T-helper 17 cell (primary cell): ENCODE data around the gene PKD2L2. TPM values are rescaled to one million over a fixed set of nuclear protein-coding genes. Genes with fewer than 3 reads are reported as not detected.

Source experiments
- ATAC-seq: fragments of 150-1000 bp; cut with Tn5 transposase; 2 replicates; pipeline ENCODE4 v1.10.0; 2021; ENCODE audit warnings: mild to moderate bottlenecking, moderate library complexity
- DNase-seq, 3 donors: peaks; one replicate each; pipeline versions ENCODE4 v3.0.0 to v3.0.0-alpha.2; 2020 to 2021
- H3K9me3 ChIP-seq: one replicate; pipeline ENCODE4 v1.7.0; 2013; ENCODE audit warnings: low read length, mild to moderate bottlenecking; ENCODE audit not compliant: control insufficient read depth, poor library complexity, severe bottlenecking
- H3K27ac Mint-ChIP-seq: one replicate; pipeline ENCODE4 v1.8.0; 2022; ENCODE audit warnings: mild to moderate bottlenecking, moderate library complexity, mixed read lengths
- H3K27me3 Mint-ChIP-seq: one replicate; pipeline ENCODE4 v1.8.0; 2022; ENCODE audit warnings: mixed read lengths
- H3K36me3 Mint-ChIP-seq: one replicate; pipeline ENCODE4 v1.8.0; 2022; ENCODE audit warnings: low read depth, mixed read lengths
- H3K4me1 Mint-ChIP-seq: one replicate; pipeline ENCODE4 v1.8.0; 2022; ENCODE audit warnings: mild to moderate bottlenecking, mixed read lengths
- H3K4me3 Mint-ChIP-seq: one replicate; pipeline ENCODE4 v1.8.0; 2022; ENCODE audit warnings: mild to moderate bottlenecking, moderate library complexity, mixed read lengths
- total RNA-seq, 4 donors: library from RNA in 2 of 4; stranded (reverse) in 2 of 4; gene quantifications; one replicate each; pipeline ENCODE4 v1.2.3 and lab custom pipeline; 2022 to 2026

Gene PKD2L2
- total RNA-seq, 2 donors from 2014 or later, result not detected

GRCh38 chr5:137899493-137899892 lies 10.2 kb downstream of the PKD2L2 start:
- Mint-ChIP-seq H3K27ac (no peak overlapping the region), H3K4me1 (no peaks in the 10 kb centered on the region), H3K27me3 (peaks cover 11% of the 10 kb centered on the region), H3K36me3 (no peaks in the 10 kb centered on the region), H3K4me3 (no peak overlapping the region)
- no peak for DNase-seq
- no peaks in the 10 kb centered on the region for H3K9me3 ChIP-seq
- ATAC-seq, result no peak

GRCh38 chr5:137901011-137901817 lies 12.0 kb downstream of the PKD2L2 start:
- ATAC-seq, result no peak
- Mint-ChIP-seq H3K4me1 (no peaks in the 10 kb centered on the region), H3K27me3 (peaks cover 12% of the 10 kb centered on the region), H3K4me3 (no peak overlapping the region), H3K27ac (no peak overlapping the region), H3K36me3 (no peaks in the 10 kb centered on the region)
- H3K9me3 ChIP-seq, result no peaks in the 10 kb centered on the region
- no peak for DNase-seq

DNA sequence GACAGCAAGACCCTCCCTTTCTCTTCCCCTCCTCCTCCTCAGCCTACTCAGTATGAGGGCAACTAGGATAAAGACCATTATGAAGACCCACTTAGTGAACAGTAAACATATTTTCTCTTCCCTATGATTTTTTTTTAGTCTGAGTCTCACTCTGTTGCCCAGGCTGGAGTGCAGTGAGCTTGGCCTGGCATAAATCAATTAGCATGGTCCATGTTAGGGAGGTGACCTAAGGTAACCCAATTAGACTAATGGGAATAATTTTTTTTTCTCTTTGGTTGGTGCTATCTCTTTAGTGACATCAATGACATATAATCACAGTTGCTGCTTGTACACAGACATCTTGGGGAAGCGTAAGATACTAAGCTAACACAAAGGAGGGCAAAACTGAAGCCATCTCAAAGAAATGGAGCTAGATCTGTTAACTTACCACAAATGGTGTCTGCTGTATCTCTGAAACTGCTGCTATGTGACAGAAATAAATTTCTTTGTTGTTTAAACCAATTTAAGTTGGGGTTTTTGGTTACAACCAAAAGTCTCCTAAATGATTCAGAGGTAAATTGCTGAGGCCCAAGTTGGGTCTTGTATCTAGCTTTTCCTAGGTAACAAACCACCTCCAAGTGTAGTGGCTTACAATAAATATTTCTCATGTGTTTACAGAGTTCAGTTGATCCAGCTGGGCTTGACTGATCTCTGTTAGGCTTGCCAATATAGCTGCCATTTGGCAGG lies 13.3 kb downstream of the PKD2L2 start:
- DNase-seq (no peak), ATAC-seq (no peak)
- H3K36me3 Mint-ChIP-seq, result no peaks in the 10 kb centered on the region
- H3K9me3 ChIP-seq, result no peaks in the 10 kb centered on the region
- no peak overlapping the region for H3K4me3 Mint-ChIP-seq
- no peaks in the 10 kb centered on the region for H3K4me1 Mint-ChIP-seq
- peaks cover 12% of the 10 kb centered on the region for H3K27me3 Mint-ChIP-seq
- no peak overlapping the region for H3K27ac Mint-ChIP-seq

DNA sequence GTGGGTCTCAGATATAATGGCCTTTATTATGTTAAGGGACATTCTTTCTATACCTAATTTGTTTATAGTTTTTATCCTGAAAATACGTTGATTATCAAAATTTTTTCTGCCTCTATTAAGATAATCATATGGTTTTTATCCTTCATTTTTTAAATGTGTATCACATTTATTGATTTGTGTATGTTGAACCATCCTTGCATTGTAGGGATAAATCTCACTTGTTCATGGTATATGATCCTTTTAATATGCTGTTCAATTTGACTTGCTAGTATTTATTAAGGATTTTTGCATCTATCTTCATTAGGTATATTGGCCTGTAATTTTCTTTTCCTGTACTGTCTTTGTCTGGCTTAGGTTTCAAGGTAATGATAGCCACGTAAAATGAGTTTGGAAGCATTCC lies 25.5 kb downstream of the PKD2L2 start:
- H3K9me3 ChIP-seq, result peaks cover 8% of the 10 kb centered on the region
- DNase-seq (no peak), ATAC-seq (no peak)
- no peak overlapping the region for H3K4me3 Mint-ChIP-seq
- peaks cover 3% of the 10 kb centered on the region for H3K36me3 Mint-ChIP-seq
- no peaks in the 10 kb centered on the region for H3K4me1 Mint-ChIP-seq
- H3K27me3 Mint-ChIP-seq, result no peaks in the 10 kb centered on the region
- H3K27ac Mint-ChIP-seq, result no peak overlapping the region

DNA sequence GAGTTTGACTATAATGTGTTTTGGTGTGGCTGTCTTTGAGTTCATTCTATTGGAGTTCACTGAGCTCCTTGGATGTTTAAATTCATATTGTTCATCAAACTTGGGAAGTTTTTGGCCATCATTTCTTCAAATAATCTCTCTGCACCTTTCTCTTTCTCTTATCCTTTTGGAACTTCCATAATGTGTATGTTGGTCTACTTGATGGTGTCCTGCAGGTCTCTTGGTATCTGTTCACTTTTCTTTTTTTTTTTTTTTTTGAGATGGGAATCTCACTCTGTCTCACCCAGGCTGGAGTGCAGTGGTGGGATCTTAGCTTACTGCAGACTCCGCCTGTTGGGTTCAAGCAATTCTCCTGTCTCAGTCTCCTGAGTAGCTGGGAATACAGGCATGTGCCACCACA lies 27.7 kb downstream of the PKD2L2 start:
- H3K4me3 Mint-ChIP-seq, result no peak overlapping the region
- peaks cover 8% of the 10 kb centered on the region for H3K9me3 ChIP-seq
- H3K4me1 Mint-ChIP-seq, result no peaks in the 10 kb centered on the region
- no peak for ATAC-seq
- H3K36me3 Mint-ChIP-seq, result peaks cover 2% of the 10 kb centered on the region
- no peak for DNase-seq
- no peak overlapping the region for H3K27ac Mint-ChIP-seq
- no peaks in the 10 kb centered on the region for H3K27me3 Mint-ChIP-seq

DNA sequence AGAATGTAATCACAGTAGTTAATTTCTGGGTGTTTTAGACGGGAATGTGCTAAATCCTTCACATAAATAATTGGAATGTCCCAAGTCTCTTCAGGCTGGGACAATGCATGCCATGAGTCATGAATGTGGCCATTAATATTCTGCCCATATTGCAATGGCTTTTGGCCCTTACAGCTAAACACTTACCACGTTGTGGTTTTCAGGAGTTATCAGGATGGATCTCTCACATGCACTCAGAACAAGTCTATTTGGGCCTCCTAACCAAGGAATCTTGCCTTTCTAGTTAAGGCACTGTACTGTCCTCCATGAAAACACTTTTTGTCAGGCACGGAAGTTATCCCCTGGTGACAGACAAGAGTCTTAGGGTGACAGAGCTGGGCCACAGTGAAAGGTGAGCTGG lies 32.7 kb downstream of the PKD2L2 start:
- no peak for DNase-seq
- Mint-ChIP-seq H3K27me3 (no peaks in the 10 kb centered on the region), H3K4me1 (peaks cover 4% of the 10 kb centered on the region), H3K27ac (no peak overlapping the region), H3K4me3 (no peak overlapping the region), H3K36me3 (peaks cover 2% of the 10 kb centered on the region)
- ATAC-seq, result no peak
- peaks cover 2% of the 10 kb centered on the region for H3K9me3 ChIP-seq

- Mint-ChIP-seq H3K4me1 (peaks cover 4% of the 10 kb centered on the region), H3K27me3 (no peaks in the 10 kb centered on the region), H3K27ac (no peak overlapping the region), H3K4me3 (no peak overlapping the region), H3K36me3 (peaks cover 2% of the 10 kb centered on the region)
- no peak for ATAC-seq
- DNase-seq, result no peak
- H3K9me3 ChIP-seq, result no peaks in the 10 kb centered on the region
Measured at GRCh38 chr5:137923856-137924255, 34.6 kb downstream of the PKD2L2 start.

DNA sequence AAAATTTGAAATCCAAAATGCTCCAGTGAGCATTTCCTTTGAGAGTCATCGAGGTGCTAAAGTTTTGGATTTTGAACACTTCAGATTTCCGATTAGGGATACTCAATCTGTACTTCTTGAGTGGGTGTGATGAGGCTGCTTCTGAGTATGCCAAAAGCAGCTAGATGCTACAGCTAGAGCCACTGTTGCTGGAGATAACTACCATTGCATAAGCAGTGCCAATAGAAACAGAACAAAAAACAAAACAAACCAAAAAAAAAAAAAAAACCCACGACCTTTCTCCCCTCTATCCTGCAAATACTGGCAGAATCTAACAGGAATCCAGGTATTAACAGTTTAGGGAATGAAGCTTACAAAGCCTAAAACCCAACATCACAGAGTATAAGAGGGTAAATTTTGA lies 43.5 kb downstream of the PKD2L2 start:
- Mint-ChIP-seq H3K4me3 (no peak overlapping the region), H3K36me3 (peaks cover 2% of the 10 kb centered on the region), H3K27me3 (no peaks in the 10 kb centered on the region), H3K4me1 (peaks cover 3% of the 10 kb centered on the region), H3K27ac (no peak overlapping the region)
- no peaks in the 10 kb centered on the region for H3K9me3 ChIP-seq
- DNase-seq, result no peak
- no peak for ATAC-seq

GRCh38 chr5:137933491-137933911 lies 44.2 kb downstream of the PKD2L2 start:
- ATAC-seq (no peak), DNase-seq (no peak)
- Mint-ChIP-seq H3K27ac (no peak overlapping the region), H3K36me3 (peaks cover 2% of the 10 kb centered on the region), H3K4me1 (peaks cover 3% of the 10 kb centered on the region), H3K4me3 (no peak overlapping the region), H3K27me3 (no peaks in the 10 kb centered on the region)
- no peaks in the 10 kb centered on the region for H3K9me3 ChIP-seq

- Mint-ChIP-seq H3K4me3 (no peak overlapping the region), H3K36me3 (peaks cover 5% of the 10 kb centered on the region), H3K4me1 (peaks cover 3% of the 10 kb centered on the region), H3K27ac (peak overlapping the region; percentile 66), H3K27me3 (no peaks in the 10 kb centered on the region)
- no peak for ATAC-seq
- no peaks in the 10 kb centered on the region for H3K9me3 ChIP-seq
- DNase-seq, result no peak
Measured at GRCh38 chr5:137935190-137935589, 45.9 kb downstream of the PKD2L2 start.

DNA sequence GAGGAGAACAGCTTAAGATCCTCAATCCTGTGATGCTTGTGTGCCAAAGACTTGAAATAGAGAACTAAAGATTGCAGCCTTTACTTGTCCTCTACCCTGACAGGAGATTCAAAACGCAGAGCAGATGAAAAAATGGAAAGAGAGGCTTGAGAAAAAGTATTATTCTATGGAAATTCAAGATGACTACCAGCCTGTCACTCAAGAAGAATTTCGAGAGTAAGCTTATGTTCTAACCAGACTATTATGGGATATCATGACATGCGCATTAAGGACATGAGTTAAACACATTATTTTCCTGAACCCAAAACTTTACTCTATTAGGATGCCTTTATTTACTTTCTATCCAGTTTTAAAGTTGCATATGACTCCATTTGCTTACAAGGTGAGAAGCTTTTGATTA lies 46.4 kb downstream of the PKD2L2 start:
- no peaks in the 10 kb centered on the region for H3K27me3 Mint-ChIP-seq
- DNase-seq (no peak), ATAC-seq (no peak)
- no peak overlapping the region for H3K4me3 Mint-ChIP-seq
- H3K27ac Mint-ChIP-seq, result peak overlapping the region; percentile 66
- H3K9me3 ChIP-seq, result no peaks in the 10 kb centered on the region
- H3K4me1 Mint-ChIP-seq, result peaks cover 3% of the 10 kb centered on the region
- peaks cover 5% of the 10 kb centered on the region for H3K36me3 Mint-ChIP-seq

DNA sequence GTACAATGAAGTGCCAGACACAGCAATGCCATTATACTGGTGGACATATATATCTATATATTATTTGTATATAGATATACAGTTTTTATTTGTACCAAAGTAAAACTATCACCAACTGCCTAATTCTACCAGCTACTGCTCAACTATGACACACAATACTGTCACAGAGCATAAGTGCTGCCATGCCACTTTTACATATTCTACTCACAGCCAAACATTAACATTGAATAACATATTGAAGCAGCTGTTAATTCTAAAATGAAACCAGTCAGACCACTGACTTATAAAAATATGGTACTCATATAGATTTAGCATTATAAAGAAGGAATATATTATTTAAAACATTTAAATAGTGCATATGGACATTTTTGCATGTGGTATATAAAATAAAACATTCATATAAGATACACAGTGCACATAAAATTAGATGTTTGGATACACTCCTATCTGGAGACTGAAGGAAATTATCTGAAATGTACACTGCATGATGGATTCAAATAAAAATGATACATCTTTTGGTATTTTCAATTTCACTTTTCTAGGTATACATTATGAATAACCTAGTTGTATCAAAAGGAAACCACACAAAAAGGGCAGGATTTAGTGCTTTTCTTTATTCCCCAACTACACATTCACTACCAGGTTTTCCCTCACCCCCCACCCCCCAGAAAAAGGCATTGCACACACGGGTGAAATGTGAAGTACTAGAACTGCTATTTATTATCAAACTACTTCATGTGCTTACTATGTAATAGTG lies 48.9 kb downstream of the PKD2L2 start:
- Mint-ChIP-seq H3K4me3 (no peak overlapping the region), H3K36me3 (peaks cover 7% of the 10 kb centered on the region), H3K27ac (no peak overlapping the region), H3K4me1 (peaks cover 3% of the 10 kb centered on the region), H3K27me3 (no peaks in the 10 kb centered on the region)
- DNase-seq (no peak), ATAC-seq (no peak)
- no peaks in the 10 kb centered on the region for H3K9me3 ChIP-seq

GRCh38 chr5:137938751-137939143 lies 49.5 kb downstream of the PKD2L2 start:
- ATAC-seq, result no peak
- peaks cover 7% of the 10 kb centered on the region for H3K36me3 Mint-ChIP-seq
- H3K27ac Mint-ChIP-seq, result no peak overlapping the region
- no peaks in the 10 kb centered on the region for H3K9me3 ChIP-seq
- DNase-seq, result no peak
- H3K4me3 Mint-ChIP-seq, result no peak overlapping the region
- H3K27me3 Mint-ChIP-seq, result no peaks in the 10 kb centered on the region
- H3K4me1 Mint-ChIP-seq, result peaks cover 3% of the 10 kb centered on the region
